Small intestine (tissue), 7 donors: ENCODE results near the gene PRR19. TPM values are rescaled to one million over a fixed set of nuclear protein-coding genes. Genes with fewer than 3 reads are reported as not detected.

Experiments used
- DNase-seq, 2 donors: peaks; one replicate each; pipeline versions ENCODE4 v3.0.0 to v3.0.0-alpha.2; 2013
- FAIRE-seq: peaks from 2 replicates; lab custom pipeline; 2012; peaks lifted over from hg19 to GRCh38; lab: Jason Lieb, UNC
- H3K27ac ChIP-seq, 3 donors: one replicate each; pipeline ENCODE4 v1.5.1; 2013; ENCODE audit warnings: low read length in 2 of 3, mild to moderate bottlenecking in 2 of 3, control low read depth in 1 of 3, inconsistent platforms in 1 of 3, low read depth in 1 of 3, moderate library complexity in 1 of 3
- H3K27me3 ChIP-seq, 3 donors: one replicate each; pipeline ENCODE4 v1.6.1; 2013; ENCODE audit warnings: low read length in 3 of 3, inconsistent platforms in 1 of 3; ENCODE audit not compliant: control insufficient read depth in 3 of 3, insufficient read depth in 3 of 3
- H3K36me3 ChIP-seq, 3 donors: one replicate each; pipeline ENCODE4 v1.6.1; 2013; ENCODE audit warnings: low read length in 3 of 3, inconsistent platforms in 1 of 3, low read depth in 1 of 3, mild to moderate bottlenecking in 1 of 3, moderate library complexity in 1 of 3; ENCODE audit not compliant: control insufficient read depth in 3 of 3, insufficient read depth in 2 of 3
- H3K4me1 ChIP-seq, 3 donors: one replicate each; pipeline ENCODE4 v1.6.1; 2013; ENCODE audit warnings: low read length in 2 of 3, inconsistent platforms in 1 of 3, low read depth in 1 of 3, mild to moderate bottlenecking in 1 of 3, moderate library complexity in 1 of 3; ENCODE audit not compliant: control insufficient read depth in 3 of 3, insufficient read depth in 2 of 3
- H3K4me3 ChIP-seq, 3 donors: one replicate each; pipeline ENCODE4 v1.5.1; 2013; ENCODE audit warnings: low read length in 3 of 3, control low read depth in 1 of 3, inconsistent platforms in 1 of 3, low read depth in 1 of 3, mild to moderate bottlenecking in 1 of 3, moderate library complexity in 1 of 3
- H3K9me3 ChIP-seq, 2 donors: one replicate each; pipeline ENCODE4 v1.6.1; 2013; ENCODE audit warnings: low read depth in 1 of 2, low read length in 1 of 2; ENCODE audit not compliant: control insufficient read depth in 2 of 2, insufficient read depth in 1 of 2
- WGBS, 3 donors: extraction: QIAGEN DNeasy Blood & Tissue Kit; methylation state at CpG; one replicate each; pipeline ENCODE4 v1.1.7; 2013; 5-methylcytosine and 5-hydroxymethylcytosine counted together
- polyA plus RNA-seq, 4 donors: library from polyadenylated mRNA; stranded (reverse) in 3 of 4; unstranded in 1 of 4; fragments of 200-250 nt in 3 of 4; fragments of 120-200 nt in 1 of 4; gene quantifications; one replicate each; pipeline versions ENCODE4 v1.2.1 to v1.2.3, GENCODE V29; 2013
- donor health status: healthy with polysubstance abuse.
- donor health status: control.
- donor health status: control.
- donor health status: Bipolar disorder and iron deficiency.
- donor health status: healthy.

PRR19 gene
- polyA plus RNA-seq, 4 donors = 0.81 to 1.1 (median 0.99) TPM

DNA sequence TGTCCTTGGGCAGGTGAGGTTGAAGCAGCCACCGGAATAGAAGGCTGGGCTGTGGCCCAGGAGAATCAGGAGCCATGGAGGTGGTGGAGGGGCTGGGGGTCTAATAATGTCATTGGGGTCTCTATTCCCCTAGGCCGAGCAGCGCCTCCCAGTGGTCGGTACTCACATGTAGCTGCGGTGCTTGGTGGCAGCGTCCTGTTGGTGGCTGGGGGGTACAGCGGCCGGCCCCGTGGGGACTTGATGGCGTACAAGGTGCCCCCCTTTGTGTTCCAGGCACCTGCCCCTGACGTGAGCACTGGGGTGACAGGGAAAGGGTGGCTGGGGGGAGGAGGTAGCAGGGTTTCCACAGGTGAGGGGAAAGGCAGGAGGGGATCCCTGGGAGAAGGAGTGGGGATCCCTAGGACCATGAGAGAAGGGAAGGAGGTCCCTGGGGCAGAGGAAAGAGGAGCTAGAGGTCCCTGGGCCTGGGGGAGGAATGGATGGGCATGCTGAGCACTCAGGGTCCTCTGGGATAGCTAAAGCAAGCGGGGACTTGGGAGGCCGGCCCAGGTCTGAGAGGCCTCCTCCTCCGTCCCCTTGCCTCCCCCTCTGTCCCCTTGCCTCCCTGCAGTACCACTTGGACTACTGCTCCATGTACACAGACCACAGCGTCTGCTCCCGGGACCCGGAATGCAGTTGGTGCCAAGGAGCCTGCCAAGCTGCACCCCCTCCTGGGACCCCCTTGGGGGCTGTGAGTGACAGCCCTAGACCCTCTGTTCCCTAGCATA lies 41.6 kb downstream of the PRR19 start:
- 89 to 91% (median 90%) methylated on average over 15 to 17 of the region's 17 CpGs for WGBS, 3 donors
- H3K9me3 ChIP-seq = no peaks in the 10 kb centered on the region
- no peak overlapping the region for H3K4me3 ChIP-seq
- no peaks in the 10 kb centered on the region for H3K27me3 ChIP-seq
- FAIRE-seq = no peak
- no peak overlapping the region for H3K27ac ChIP-seq
- no peak for DNase-seq
- no peaks in the 10 kb centered on the region for H3K4me1 ChIP-seq
- H3K36me3 ChIP-seq = peaks cover 0 to 58% (median 2%) of the 10 kb centered on the region in 3 donors

- Histone ChIP-seq H3K27ac (no peak overlapping the region), H3K36me3 (peaks cover 0 to 66% (median 2%) of the 10 kb centered on the region in 3 donors), H3K4me3 (no peak overlapping the region), H3K4me1 (no peaks in the 10 kb centered on the region), H3K9me3 (no peaks in the 10 kb centered on the region), H3K27me3 (no peaks in the 10 kb centered on the region)
- FAIRE-seq = no peak
- WGBS, 3 donors = 89 to 92% (median 91%) methylated on average over 17 to 18 of the region's 18 CpGs
- no peak for DNase-seq
These were observed 42.5 kb downstream of the PRR19 start for GRCh38 chr19:42344336-42344893.

DNA sequence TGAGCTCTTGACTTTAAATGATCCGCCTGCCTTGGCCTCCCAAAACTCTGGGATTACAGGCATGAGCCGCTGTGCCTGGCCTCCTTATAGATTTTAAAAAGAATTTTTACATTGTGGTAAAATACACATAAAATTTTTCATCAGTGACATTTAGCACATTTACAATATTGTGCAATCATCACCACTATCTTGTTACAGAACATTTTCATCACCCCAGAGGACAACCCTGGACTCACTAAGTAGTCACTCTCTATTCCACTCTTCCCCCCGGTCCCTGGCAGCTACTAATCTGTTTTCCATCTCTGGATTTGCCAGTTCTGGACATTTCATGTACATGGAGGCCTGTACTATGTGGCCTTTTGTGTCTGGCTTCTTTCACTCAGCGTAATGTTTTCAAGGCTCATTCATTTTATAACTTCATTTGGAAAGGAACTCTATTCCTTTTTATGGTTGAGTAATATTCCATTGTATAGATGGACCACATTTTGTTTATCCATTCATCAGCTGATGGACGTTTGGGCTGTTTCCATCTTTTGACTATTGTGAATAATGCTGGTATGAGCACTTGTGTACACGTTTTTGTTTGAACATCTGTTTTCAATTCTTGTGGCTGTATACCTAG lies 43.4 kb downstream of the PRR19 start:
- Histone ChIP-seq H3K27me3 (no peaks in the 10 kb centered on the region), H3K9me3 (no peaks in the 10 kb centered on the region), H3K4me3 (no peak overlapping the region), H3K36me3 (peaks cover 0 to 73% (median 2%) of the 10 kb centered on the region in 3 donors), H3K4me1 (no peaks in the 10 kb centered on the region), H3K27ac (no peak overlapping the region)
- DNase-seq = no peak
- FAIRE-seq = no peak
- 89 to 91% (median 89%) methylated on average over 6 of the region's 6 CpGs for WGBS, 3 donors

- H3K9me3 ChIP-seq = no peaks in the 10 kb centered on the region
- FAIRE-seq = no peak
- H3K27me3 ChIP-seq = no peaks in the 10 kb centered on the region
- H3K4me1 ChIP-seq = no peaks in the 10 kb centered on the region
- no peak overlapping the region for H3K4me3 ChIP-seq
- DNase-seq = no peak
- H3K27ac ChIP-seq = no peak overlapping the region
- H3K36me3 ChIP-seq = peaks cover 0 to 74% (median 2%) of the 10 kb centered on the region in 3 donors
- 94 to 99% (median 96%) methylated on average over 14 of the region's 14 CpGs for WGBS, 3 donors
These were observed 46.3 kb downstream of the PRR19 start for GRCh38 chr19:42348211-42348610.

DNA sequence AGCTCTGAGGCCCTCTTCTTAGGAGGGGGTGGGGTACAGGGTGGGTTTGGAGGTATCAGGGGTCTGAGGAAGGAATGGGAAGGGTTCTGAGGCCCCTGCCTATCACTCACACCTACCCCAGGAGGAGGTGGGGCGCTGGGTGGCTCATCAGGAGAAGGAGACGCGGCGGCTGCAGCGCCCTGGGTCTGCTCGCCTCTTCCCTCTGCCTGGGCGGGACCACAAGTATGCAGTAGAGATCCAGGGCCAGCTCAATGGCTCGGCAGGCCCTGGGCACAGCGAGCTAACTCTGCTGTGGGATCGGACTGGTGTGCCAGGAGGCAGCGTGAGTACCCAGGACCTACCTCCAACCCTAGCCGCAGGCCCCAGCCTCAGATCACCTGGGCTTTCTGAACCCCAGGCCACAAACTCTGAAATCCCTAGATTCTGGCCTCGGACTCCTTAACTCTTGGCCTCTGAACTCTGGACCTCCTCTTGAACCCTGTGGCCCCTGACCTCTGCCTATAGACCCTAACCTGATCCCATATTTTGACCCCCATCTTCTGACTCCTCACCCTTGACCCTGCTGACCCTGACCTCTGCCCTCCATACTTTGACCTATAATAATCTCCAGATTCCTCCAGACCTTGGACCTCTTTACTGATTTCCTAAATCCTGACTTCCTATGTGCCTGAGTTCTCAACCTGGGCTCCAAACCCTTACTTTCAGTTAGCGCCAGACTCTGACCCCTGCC lies 47.6 kb downstream of the PRR19 start:
- Histone ChIP-seq H3K27me3 (no peaks in the 10 kb centered on the region), H3K4me3 (no peak overlapping the region), H3K27ac (no peak overlapping the region), H3K4me1 (no peaks in the 10 kb centered on the region), H3K9me3 (no peaks in the 10 kb centered on the region), H3K36me3 (peaks cover 0 to 75% (median 2%) of the 10 kb centered on the region in 3 donors)
- 94 to 96% (median 95%) methylated on average over 12 to 14 of the region's 14 CpGs for WGBS, 3 donors
- FAIRE-seq = no peak
- DNase-seq = no peak

- no peaks in the 10 kb centered on the region for H3K9me3 ChIP-seq
- H3K27ac ChIP-seq = no peak overlapping the region
- DNase-seq (no peak), FAIRE-seq (no peak)
- no peaks in the 10 kb centered on the region for H3K27me3 ChIP-seq
- 87 to 93% (median 91%) methylated on average over 3 of the region's 3 CpGs for WGBS, 3 donors
- H3K36me3 ChIP-seq = peaks cover 0 to 75% (median 0%) of the 10 kb centered on the region in 3 donors
- H3K4me3 ChIP-seq = no peak overlapping the region
- H3K4me1 ChIP-seq = no peaks in the 10 kb centered on the region
These were observed 48.5 kb downstream of the PRR19 start for GRCh38 chr19:42350417-42350816.

DNA sequence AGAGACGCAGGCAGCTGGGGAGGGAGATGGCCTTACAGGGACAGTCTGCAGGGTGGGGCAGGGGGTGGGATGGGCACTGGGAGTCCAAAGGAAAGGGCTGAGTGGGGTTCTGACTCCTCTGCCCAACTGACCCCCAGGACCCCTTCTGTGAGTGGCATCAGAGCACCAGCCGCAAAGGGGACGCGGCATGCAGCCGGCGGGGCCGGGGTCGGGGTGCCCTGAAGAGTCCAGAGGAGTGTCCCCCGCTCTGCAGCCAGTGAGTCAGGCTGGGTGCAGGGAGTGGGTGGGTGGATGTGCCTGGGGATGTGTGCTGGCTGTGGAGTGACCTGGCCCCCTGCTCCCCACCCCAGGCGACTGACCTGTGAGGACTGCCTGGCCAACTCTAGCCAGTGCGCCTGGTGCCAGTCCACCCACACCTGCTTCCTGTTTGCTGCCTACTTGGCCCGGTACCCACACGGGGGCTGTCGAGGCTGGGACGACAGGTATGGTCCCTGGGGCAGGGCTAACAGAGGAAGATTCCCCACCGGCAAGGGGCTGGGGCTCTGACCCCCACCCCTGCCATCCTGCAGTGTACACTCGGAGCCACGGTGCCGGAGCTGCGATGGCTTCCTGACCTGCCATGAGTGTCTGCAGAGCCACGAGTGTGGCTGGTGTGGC lies 49.3 kb downstream of the PRR19 start:
- H3K4me3 ChIP-seq = no peak overlapping the region
- FAIRE-seq = no peak
- no peak overlapping the region for H3K27ac ChIP-seq
- no peaks in the 10 kb centered on the region for H3K4me1 ChIP-seq
- no peaks in the 10 kb centered on the region for H3K9me3 ChIP-seq
- no peak for DNase-seq
- peaks cover 0 to 83% (median 0%) of the 10 kb centered on the region in 3 donors for H3K36me3 ChIP-seq
- no peaks in the 10 kb centered on the region for H3K27me3 ChIP-seq
- WGBS, 3 donors = 90 to 96% (median 91%) methylated on average over 21 of the region's 21 CpGs
